Pancreas (tissue), 10 donors: ENCODE data around the gene PPARD. TPM values are rescaled to one million over a fixed set of nuclear protein-coding genes. Genes with fewer than 3 reads are reported as not detected.
"Not testable (repeated sequence)": the region's sequence is repeated elsewhere in the genome, so short reads cannot be mapped to it uniquely, and the experiment has no call there.

Experiments used
- ATAC-seq, 4 donors: fragments of 200-7000 bp; cut with Tn5 transposase; one replicate each; pipeline versions ENCODE4 v1.8.0 to v1.9.1; 2020; ENCODE audit warnings: mild to moderate bottlenecking in 4 of 4, moderate library complexity in 4 of 4
- DNase-seq, 6 donors: peaks; one replicate each; pipeline ENCODE4 v3.0.0-alpha.2; 2020
- FAIRE-seq: peaks from 2 replicates; lab custom pipeline; 2012; peaks lifted over from hg19 to GRCh38; lab: Jason Lieb, UNC
- H3K27ac ChIP-seq, 4 donors: fragments of 200-600 bp; sonication (generic); 1 replicate in 3 of 4; 2 replicates in 1 of 4; pipeline versions ENCODE4 v1.5.0 to v1.8.0; 2020
- H3K27me3 ChIP-seq, 4 donors: fragments of 200-600 bp; one replicate each; pipeline ENCODE4 v1.8.0; 2021
- H3K36me3 ChIP-seq, 3 donors: fragments of 200-600 bp; sonication (generic) in 1 of 3; one replicate each; pipeline versions ENCODE4 v1.5.0 to v1.8.0; 2020 to 2021
- H3K4me1 ChIP-seq, 3 donors: fragments of 200-600 bp; one replicate each; pipeline ENCODE4 v1.8.0; 2021
- H3K4me3 ChIP-seq, 4 donors: fragments of 200-600 bp; sonication (generic) in 2 of 4; one replicate each; pipeline versions ENCODE4 v1.5.0 to v1.8.0; 2020 to 2021
- H3K9me3 ChIP-seq, 4 donors: fragments of 200-600 bp; one replicate each; pipeline ENCODE4 v1.8.0; 2021
- CTCF ChIP-seq, 4 donors: fragments of 200-600 bp; sonication (generic) in 3 of 4; IDR thresholded peaks; one replicate each; pipeline versions ENCODE4 v1.5.0 to v1.8.0; 2021; ENCODE audit warnings: antibody characterized with exemption in 4 of 4
- WGBS, 2 donors: extraction: QIAGEN DNeasy Blood & Tissue Kit; methylation state at CpG; one replicate each; pipeline ENCODE4 v1.1.7; 2013; 5-methylcytosine and 5-hydroxymethylcytosine counted together
- intact Hi-C, 3 donors: fragments of 100-400 bp; cut with DNase I; formaldehyde crosslinking; loops; one replicate each; pipeline versions ENCODE4 v1.11.1 to v1.14.2; 2022
- polyA plus RNA-seq, 2 donors: library from polyadenylated mRNA; stranded (reverse); fragments of 200-250 nt; gene quantifications; one replicate each; pipeline ENCODE4 v1.2.3, GENCODE V29; 2013
- total RNA-seq, 6 donors: library from RNA; stranded (reverse); fragmentation: NEBNext Ultra II Directional in 4 of 6; extraction: Animal tissue kit (Norgen Biotek cat#: 25700) in 4 of 6; gene quantifications; one replicate each; pipeline versions ENCODE4 v1.2.1 to v1.2.4, GENCODE V29; 2021 to 2023
- donor health status: healthy with polysubstance abuse.
- donor health status: DM: no; HTN: no; CAD: no; lungs with moderate emphysema.
- donor health status: DM: no; HTN: no; CAD: no.
- donor health status: control.
- donor health status: control.
- donor health status: Bipolar disorder and iron deficiency.
- donor health status: DM: yes; HTN: yes; CAD: no.
- donor health status: DM: no; HTN: no; CAD: no.
- donor health status: DM: no; HTN: no; CAD: no.
- donor health status: DM: yes; HTN: yes; CAD: no.

PPARD gene
- total and polyA plus RNA-seq, 8 donors = 4.4 to 14.1 (median 8.2) TPM

DNA sequence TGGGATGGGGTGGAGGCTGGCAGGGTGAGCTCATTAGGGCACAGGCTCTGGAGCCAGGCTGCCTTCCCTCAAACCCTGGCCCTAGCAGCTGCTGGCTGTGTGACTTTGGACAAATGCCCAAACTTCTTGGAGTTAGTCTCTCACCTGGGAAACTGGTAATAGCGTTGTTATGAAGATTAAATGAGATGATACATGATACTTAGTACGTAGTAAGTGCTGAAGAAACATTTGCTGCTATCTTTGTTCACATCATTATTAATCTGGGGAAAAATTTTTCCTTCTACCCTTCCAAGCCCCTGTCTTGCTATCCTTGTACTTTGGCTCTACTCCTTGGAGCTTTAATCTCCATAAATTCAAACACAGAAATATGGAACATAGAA, 22.3 kb upstream of the PPARD start:
- ATAC-seq = no peak
- Histone ChIP-seq H3K4me3 (no peak overlapping the region), H3K27me3 (no peaks in the 10 kb centered on the region), H3K9me3 (no peaks in the 10 kb centered on the region), H3K36me3 (no peaks in the 10 kb centered on the region), H3K27ac (no peak overlapping the region), H3K4me1 (peaks cover 3 to 7% (median 4%) of the 10 kb centered on the region in 3 donors)
- DNase-seq = no peak
- TF ChIP-seq CTCF (IDR thresholded peaks at IDR 0.05) = no peak
- no peak for FAIRE-seq
- WGBS, 2 donors = 83 to 88% methylated on average over 2 of the region's 2 CpGs
- intact Hi-C loops = no loop called here

DNA sequence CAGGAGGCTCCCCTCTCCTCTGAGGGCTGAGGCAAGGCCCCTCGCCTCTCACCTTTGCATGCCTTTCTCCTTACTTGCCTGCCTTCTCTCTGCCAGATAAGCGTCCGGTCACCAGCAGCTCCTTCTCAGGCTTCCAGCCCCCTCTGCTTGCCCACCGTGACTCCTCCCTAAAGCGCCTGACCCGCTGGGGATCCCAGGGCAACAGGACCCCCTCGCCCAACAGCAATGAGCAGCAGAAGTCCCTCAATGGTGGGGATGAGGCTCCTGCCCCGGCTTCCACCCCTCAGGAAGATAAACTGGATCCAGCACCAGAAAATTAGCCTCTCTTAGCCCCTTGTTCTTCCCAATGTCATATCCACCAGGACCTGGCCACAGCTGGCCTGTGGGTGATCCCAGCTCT, 21.3 kb upstream of the PPARD start:
- no peaks in the 10 kb centered on the region for H3K9me3 ChIP-seq
- ATAC-seq = no peak
- no peaks in the 10 kb centered on the region for H3K27me3 ChIP-seq
- H3K27ac ChIP-seq = no peak overlapping the region
- no peak for FAIRE-seq
- intact Hi-C loops = no loop called here
- no peak for DNase-seq
- no peak overlapping the region for H3K4me3 ChIP-seq
- no peaks in the 10 kb centered on the region for H3K36me3 ChIP-seq
- H3K4me1 ChIP-seq = peaks cover 3 to 7% (median 4%) of the 10 kb centered on the region in 3 donors
- TF ChIP-seq CTCF (IDR thresholded peaks at IDR 0.05) = no peak
- 91 to 98% methylated on average over 8 of the region's 8 CpGs for WGBS, 2 donors

GRCh38 chr6:35327349-35328027, 14.9 kb upstream of the PPARD start:
- Histone ChIP-seq H3K9me3 (no peaks in the 10 kb centered on the region), H3K36me3 (no peaks in the 10 kb centered on the region), H3K27ac (no peak overlapping the region), H3K27me3 (no peaks in the 10 kb centered on the region), H3K4me3 (no peak overlapping the region), H3K4me1 (no peaks in the 10 kb centered on the region)
- intact Hi-C loops = no loop called here
- WGBS, 2 donors = 42 to 48% methylated on average over 7 of the region's 7 CpGs
- no peak for FAIRE-seq
- ATAC-seq = peak; percentile 80 to 99 (median 94)
- peak in 2 of 4 donors; percentile 33 to 36 for TF ChIP-seq CTCF (IDR thresholded peaks at IDR 0.05)
- DNase-seq = peak in 4 of 6 donors; percentile 37 to 60 (median 48)

- 96 to 97% methylated on average over 1 of the region's 1 CpG for whole genome bisulfite sequencing, 2 donors
- no peaks in the 10 kb centered on the region for H3K36me3 ChIP-seq
- H3K4me1 ChIP-seq = no peaks in the 10 kb centered on the region
- TF ChIP-seq CTCF (IDR thresholded peaks at IDR 0.05) = no peak
- ATAC-seq (no peak), FAIRE-seq (no peak), DNase-seq (no peak)
- no peaks in the 10 kb centered on the region for H3K27me3 ChIP-seq
- no peaks in the 10 kb centered on the region for H3K9me3 ChIP-seq
- H3K27ac ChIP-seq = no peak overlapping the region
- H3K4me3 ChIP-seq = no peak overlapping the region
- intact Hi-C loops = no loop called here
Measured at GRCh38 chr6:35328108-35328723, 14.1 kb upstream of the PPARD start.

DNA sequence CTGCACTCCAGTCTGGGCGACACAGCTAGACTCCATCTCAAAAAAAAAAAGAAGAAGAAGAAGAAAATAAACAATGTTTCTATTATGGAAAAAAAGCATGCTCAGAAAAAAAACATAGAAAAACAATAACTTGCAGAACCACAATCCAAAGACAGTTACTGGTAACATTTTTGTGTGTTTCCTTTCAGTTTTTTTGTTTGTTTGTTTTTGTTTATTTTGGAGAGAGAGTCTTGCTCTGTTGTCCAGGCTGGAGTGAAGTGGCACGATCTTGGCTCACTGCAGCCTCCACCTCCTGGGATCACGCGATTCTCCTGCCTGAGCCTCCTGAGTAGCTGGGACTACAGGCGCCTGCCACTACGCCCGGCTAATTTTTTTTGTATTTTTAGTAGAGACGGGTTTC, 13.4 kb upstream of the PPARD start:
- intact Hi-C loops, H3K9me3 ChIP-seq, H3K36me3 ChIP-seq, H3K4me3 ChIP-seq, DNase-seq, ATAC-seq, H3K4me1 ChIP-seq, H3K27me3 ChIP-seq, FAIRE-seq, H3K27ac ChIP-seq: not testable (repeated sequence)
- 89 to 93% methylated on average over 8 of the region's 8 CpGs for WGBS, 2 donors
